Parathyroid adenoma (tissue), 2 donors: ENCODE data around the gene PLD1.

Experiments
- H2AFZ ChIP-seq: fragments of 300-600 bp; sonication (generic); one replicate; pipeline ENCODE4 v1.7.0; 2017; ENCODE audit warnings: antibody characterized with exemption, mild to moderate bottlenecking
- H3K27ac ChIP-seq: fragments of 300-600 bp; sonication (generic); one replicate; pipeline ENCODE4 v1.7.0; 2017
- H3K27me3 ChIP-seq: fragments of 300-600 bp; sonication (generic); one replicate; pipeline ENCODE4 v1.7.0; 2017; ENCODE audit warnings: low read length; ENCODE audit not compliant: control insufficient read depth, insufficient read depth
- H3K36me3 ChIP-seq: fragments of 300-600 bp; sonication (generic); one replicate; pipeline ENCODE4 v1.7.0; 2017; ENCODE audit warnings: low read length; ENCODE audit not compliant: control insufficient read depth, insufficient read depth
- H3K4me1 ChIP-seq: fragments of 300-600 bp; sonication (generic); one replicate; pipeline ENCODE4 v1.7.0; 2017; ENCODE audit warnings: control low read depth
- H3K4me2 ChIP-seq: fragments of 300-600 bp; sonication (generic); one replicate; pipeline ENCODE4 v1.7.0; 2017; ENCODE audit warnings: low read length
- H3K4me3 ChIP-seq: fragments of 300-600 bp; sonication (generic); one replicate; pipeline ENCODE4 v1.7.0; 2017; ENCODE audit warnings: low read depth, low read length
- H3K79me2 ChIP-seq: fragments of 300-600 bp; sonication (generic); one replicate; pipeline ENCODE4 v1.7.0; 2017; ENCODE audit warnings: control low read depth
- H3K9ac ChIP-seq: fragments of 300-600 bp; sonication (generic); one replicate; pipeline ENCODE4 v1.7.0; 2017; ENCODE audit warnings: mild to moderate bottlenecking
- H3K9me3 ChIP-seq: fragments of 300-600 bp; sonication (generic); one replicate; pipeline ENCODE4 v1.7.0; 2017; ENCODE audit warnings: low read length; ENCODE audit not compliant: control insufficient read depth
- TF ChIP-seq, protein P1 (sequence below): fragments of 300-600 bp; sonication (generic); IDR thresholded peaks from one replicate; pipeline ENCODE4 v1.7.0; 2017; ENCODE audit warnings: antibody characterized with exemption, mild to moderate bottlenecking
- donor health status: primary hyperparathyroidism.

Gene PLD1

DNA sequence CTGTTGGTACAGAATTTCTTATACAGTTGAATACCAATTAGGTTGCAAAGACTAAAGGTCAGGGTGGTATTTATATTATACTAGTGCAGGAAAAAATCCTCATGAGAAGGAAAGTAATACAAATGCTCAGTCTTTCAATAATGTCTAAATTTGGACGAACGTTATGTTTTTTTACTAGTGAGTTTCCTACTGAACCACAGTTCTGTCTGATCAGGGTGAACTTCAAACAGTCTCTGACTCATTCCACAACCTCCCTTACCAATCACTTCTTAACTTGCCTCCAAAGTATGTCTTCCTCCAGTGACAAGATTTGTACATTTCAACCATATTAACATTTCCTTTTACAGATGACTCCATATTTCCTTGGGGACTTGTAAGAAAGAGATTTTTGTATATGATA is 36.3 kb upstream of the PLD1 start:
- H3K79me2 ChIP-seq = no peaks in the 10 kb centered on the region
- no peaks in the 10 kb centered on the region for H3K9me3 ChIP-seq
- no peak overlapping the region for H3K27ac ChIP-seq
- H2AFZ ChIP-seq = no peak overlapping the region
- no peak overlapping the region for H3K9ac ChIP-seq
- H3K4me2 ChIP-seq = no peak overlapping the region
- TF ChIP-seq, protein P1, sequence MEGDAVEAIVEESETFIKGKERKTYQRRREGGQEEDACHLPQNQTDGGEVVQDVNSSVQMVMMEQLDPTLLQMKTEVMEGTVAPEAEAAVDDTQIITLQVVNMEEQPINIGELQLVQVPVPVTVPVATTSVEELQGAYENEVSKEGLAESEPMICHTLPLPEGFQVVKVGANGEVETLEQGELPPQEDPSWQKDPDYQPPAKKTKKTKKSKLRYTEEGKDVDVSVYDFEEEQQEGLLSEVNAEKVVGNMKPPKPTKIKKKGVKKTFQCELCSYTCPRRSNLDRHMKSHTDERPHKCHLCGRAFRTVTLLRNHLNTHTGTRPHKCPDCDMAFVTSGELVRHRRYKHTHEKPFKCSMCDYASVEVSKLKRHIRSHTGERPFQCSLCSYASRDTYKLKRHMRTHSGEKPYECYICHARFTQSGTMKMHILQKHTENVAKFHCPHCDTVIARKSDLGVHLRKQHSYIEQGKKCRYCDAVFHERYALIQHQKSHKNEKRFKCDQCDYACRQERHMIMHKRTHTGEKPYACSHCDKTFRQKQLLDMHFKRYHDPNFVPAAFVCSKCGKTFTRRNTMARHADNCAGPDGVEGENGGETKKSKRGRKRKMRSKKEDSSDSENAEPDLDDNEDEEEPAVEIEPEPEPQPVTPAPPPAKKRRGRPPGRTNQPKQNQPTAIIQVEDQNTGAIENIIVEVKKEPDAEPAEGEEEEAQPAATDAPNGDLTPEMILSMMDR = no peak
- H3K4me3 ChIP-seq = no peak overlapping the region
- no peaks in the 10 kb centered on the region for H3K36me3 ChIP-seq
- no peaks in the 10 kb centered on the region for H3K27me3 ChIP-seq
- no peaks in the 10 kb centered on the region for H3K4me1 ChIP-seq

DNA sequence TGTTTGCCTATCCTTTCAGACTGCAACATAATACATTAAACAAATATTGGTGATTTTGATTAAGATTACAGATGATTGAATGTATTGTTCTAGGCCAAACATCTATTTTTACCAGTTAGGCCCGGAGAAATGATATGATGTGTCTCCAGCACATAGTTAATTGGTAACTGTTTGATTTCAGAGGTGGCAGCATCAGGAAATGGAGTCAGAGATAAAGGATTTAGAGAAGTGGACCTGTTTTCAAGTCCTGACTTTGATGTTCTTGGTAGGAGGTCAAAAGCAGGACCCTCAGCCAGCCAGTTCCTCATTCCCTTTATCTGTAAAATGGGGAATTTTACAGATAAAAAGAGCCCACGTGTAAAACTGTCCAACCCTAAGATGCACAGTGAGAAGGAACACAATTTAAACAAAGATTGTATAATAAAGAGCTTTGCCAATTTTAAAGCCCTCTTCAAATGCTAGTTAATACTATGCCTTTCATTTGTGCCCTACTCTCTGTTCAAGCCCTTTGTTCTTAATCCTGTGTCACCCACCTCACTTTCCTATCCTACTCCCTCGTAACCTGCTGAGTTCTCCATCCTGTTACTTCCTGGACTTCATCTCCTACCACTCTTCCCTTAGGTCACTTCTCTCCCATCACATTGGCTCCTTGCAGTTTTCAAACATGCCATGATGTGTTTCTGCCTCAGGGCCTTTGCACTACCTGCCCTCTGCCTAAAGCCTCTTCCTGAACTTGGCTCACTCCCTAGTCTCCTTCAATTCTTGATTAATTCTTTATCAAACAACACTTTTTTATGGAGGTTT is 35.4 kb upstream of the PLD1 start:
- H3K27ac ChIP-seq = no peak overlapping the region
- H3K27me3 ChIP-seq = no peaks in the 10 kb centered on the region
- H3K4me1 ChIP-seq = no peaks in the 10 kb centered on the region
- no peak overlapping the region for H2AFZ ChIP-seq
- H3K9me3 ChIP-seq = no peaks in the 10 kb centered on the region
- H3K79me2 ChIP-seq = no peaks in the 10 kb centered on the region
- TF ChIP-seq, protein P1 = no peak
- no peaks in the 10 kb centered on the region for H3K36me3 ChIP-seq
- no peak overlapping the region for H3K9ac ChIP-seq
- H3K4me3 ChIP-seq = no peak overlapping the region
- no peak overlapping the region for H3K4me2 ChIP-seq

DNA sequence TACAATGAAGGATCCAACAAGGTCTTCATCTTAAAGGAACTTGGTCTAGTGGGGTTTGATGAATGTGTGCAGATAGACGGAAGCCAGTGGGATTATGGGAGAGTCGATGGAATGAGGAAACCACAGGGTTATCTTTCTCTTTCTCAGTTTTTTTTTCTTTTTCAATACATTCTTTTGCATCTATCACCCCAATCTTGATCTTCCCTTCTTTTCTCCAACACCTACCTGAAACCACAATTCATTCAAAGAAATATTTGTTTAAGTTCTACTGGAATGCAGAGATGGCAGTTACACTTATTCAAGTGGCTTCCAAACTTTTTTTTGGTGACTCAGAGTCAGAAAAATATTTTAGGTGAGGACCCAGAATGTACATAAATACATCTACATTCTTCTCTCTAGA is 34.6 kb upstream of the PLD1 start:
- H3K4me3 ChIP-seq = no peak overlapping the region
- H3K9ac ChIP-seq = no peak overlapping the region
- no peaks in the 10 kb centered on the region for H3K79me2 ChIP-seq
- H2AFZ ChIP-seq = no peak overlapping the region
- H3K27me3 ChIP-seq = no peaks in the 10 kb centered on the region
- TF ChIP-seq, protein P1 = no peak
- no peaks in the 10 kb centered on the region for H3K36me3 ChIP-seq
- H3K9me3 ChIP-seq = no peaks in the 10 kb centered on the region
- no peaks in the 10 kb centered on the region for H3K4me1 ChIP-seq
- no peak overlapping the region for H3K27ac ChIP-seq
- H3K4me2 ChIP-seq = no peak overlapping the region

DNA sequence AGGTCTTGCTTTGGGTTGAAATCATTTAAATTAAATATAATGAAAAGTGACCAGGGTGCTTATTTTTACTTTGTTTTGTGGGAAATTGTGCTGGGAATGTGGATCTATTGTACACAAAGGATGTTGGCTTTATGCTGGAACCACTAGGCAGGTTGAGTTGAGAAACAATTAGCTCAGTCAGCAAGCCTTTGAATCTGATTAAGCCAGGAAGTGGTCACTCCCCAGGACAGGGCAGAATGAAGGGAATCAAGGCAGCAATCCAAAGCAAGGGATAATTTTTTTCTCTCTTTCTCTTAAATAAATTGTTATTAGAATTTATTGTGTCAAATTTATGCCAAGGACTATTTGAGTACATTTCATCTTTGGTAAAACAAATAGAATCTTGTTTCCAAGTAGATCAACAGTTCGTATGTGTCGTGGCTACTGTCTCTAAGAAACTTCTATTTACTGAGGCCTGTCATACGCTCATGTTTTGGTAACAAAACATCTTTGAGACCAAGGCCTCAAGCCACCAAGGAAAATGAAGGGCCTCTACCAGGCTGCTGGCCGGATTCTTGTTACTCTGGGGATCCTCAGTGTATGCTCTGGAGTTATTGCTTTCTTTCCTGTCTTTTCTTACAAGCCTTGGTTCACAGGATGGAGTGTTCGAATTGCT is 32.7 kb upstream of the PLD1 start, which contains the start of gene TMEM212:
TSS of gene TMEM212 (plus strand) at position 486 of the 655 bp plus-strand sequence. CDS start at position 521, 35 bp downstream.
- H3K27me3 ChIP-seq = no peaks in the 10 kb centered on the region
- no peaks in the 10 kb centered on the region for H3K79me2 ChIP-seq
- H3K27ac ChIP-seq = no peak within 1 kb of the TSS
- no peaks in the 10 kb centered on the region for H3K9me3 ChIP-seq
- H3K4me3 ChIP-seq = no peak within 1 kb of the TSS
- H2AFZ ChIP-seq = no peak within 1 kb of the TSS
- H3K9ac ChIP-seq = no peak within 1 kb of the TSS
- H3K4me2 ChIP-seq = no peak within 1 kb of the TSS
- H3K36me3 ChIP-seq = no peaks in the 10 kb centered on the region
- no peaks in the 10 kb centered on the region for H3K4me1 ChIP-seq
- TF ChIP-seq, protein P1 = no peak
